HL-60 (cell line): ENCODE results near the gene S100A16.

ENCODE experiments used
- CTCF ChIP-seq: IDR thresholded peaks from one replicate; pipeline ENCODE4 v1.5.1; 2011; ENCODE audit warnings: low read length, control low read depth, inconsistent platforms; ENCODE audit not compliant: insufficient read depth
- GABPA ChIP-seq: IDR thresholded peaks from 2 replicates; pipeline ENCODE4 v1.6.1; 2012; ENCODE audit warnings: low read depth
- POLR2AphosphoS5 ChIP-seq: IDR thresholded peaks from 2 replicates; pipeline ENCODE4 v1.6.1; 2012; ENCODE audit warnings: low read depth
- REST ChIP-seq: IDR thresholded peaks from 2 replicates; pipeline ENCODE4 v1.6.1; 2012; ENCODE audit warnings: low read depth; ENCODE audit not compliant: insufficient replicate concordance

- TF ChIP-seq CTCF (no peak), POLR2AphosphoS5 (no peak), REST (no peak), GABPA (no peak)
Observed at GRCh38 chr1:153631047-153632022, 18.4 kb upstream of the S100A16 start.
